Astrocyte of the hippocampus (primary cell): ENCODE results near the gene FLCN.
"Not testable (repeated sequence)": the region's sequence is repeated elsewhere in the genome, so short reads cannot be mapped to it uniquely, and the experiment has no call there.

Experiments
- DNase-seq: peaks from one replicate; pipeline ENCODE4 v3.0.0; 2011; ENCODE audit warnings: low read depth, low spot score

Gene FLCN

GRCh38 chr17:17237026-17237799 lies at the start of gene FLCN:
Gene FLCN, minus strand, starts transcription at chr17:17237168. Its CDS starts 9,031 bp downstream, at chr17:17228137.
- peak; percentile 91 for DNase-seq

GRCh38 chr17:17285951-17286350 lies 49.0 kb upstream of the FLCN start:
- DNase-seq, result no peak

- DNase-seq, result peak; percentile 99
Measured at GRCh38 chr17:17280613-17281549, 43.9 kb upstream of the FLCN start, which contains the start of gene COPS3. Gene COPS3, minus strand, starts transcription at chr17:17281246. Its CDS starts 60 bp downstream, at chr17:17281186.

- no peak for DNase-seq
Measured at GRCh38 chr17:17279316-17279715, 42.3 kb upstream of the FLCN start.

GRCh38 chr17:17277431-17277830 lies 40.5 kb upstream of the FLCN start:
- not testable (repeated sequence) for DNase-seq

GRCh38 chr17:17275971-17276370 lies 39.0 kb upstream of the FLCN start:
- DNase-seq, result no peak

- no peak for DNase-seq
Measured at GRCh38 chr17:17269926-17270773, 33.2 kb upstream of the FLCN start.

GRCh38 chr17:17264430-17264829 lies 27.5 kb upstream of the FLCN start:
- no peak for DNase-seq

- DNase-seq, result no peak
Measured at GRCh38 chr17:17258998-17259397, 22.0 kb upstream of the FLCN start.

GRCh38 chr17:17258011-17258410 lies 21.0 kb upstream of the FLCN start:
- DNase-seq, result no peak

- DNase-seq, result no peak
Measured at GRCh38 chr17:17256316-17256715, 19.3 kb upstream of the FLCN start.

GRCh38 chr17:17255689-17256088 lies 18.7 kb upstream of the FLCN start:
- DNase-seq, result not testable (repeated sequence)

- DNase-seq, result no peak
Measured at GRCh38 chr17:17254036-17254435, 17.1 kb upstream of the FLCN start.

GRCh38 chr17:17253406-17253805 lies 16.4 kb upstream of the FLCN start:
- DNase-seq, result no peak

GRCh38 chr17:17252149-17252661 lies 15.2 kb upstream of the FLCN start:
- no peak for DNase-seq

- no peak for DNase-seq
Measured at GRCh38 chr17:17246879-17247278, 9.9 kb upstream of the FLCN start.

- no peak for DNase-seq
Measured at GRCh38 chr17:17243163-17243562, 6.2 kb upstream of the FLCN start.

- no peak for DNase-seq
Measured at GRCh38 chr17:17242246-17242645, 5.3 kb upstream of the FLCN start.

- DNase-seq, result no peak
Measured at GRCh38 chr17:17241656-17242055, 4.7 kb upstream of the FLCN start.

GRCh38 chr17:17239832-17240231 lies 2.9 kb upstream of the FLCN start:
- DNase-seq, result no peak

- peak; percentile 46 for DNase-seq
Measured at GRCh38 chr17:17236295-17237025, 508 bp downstream of the FLCN start.
